Lower leg skin (tissue), 3 donors: ENCODE data around the gene AIF1.

ENCODE experiments used
- POLR2A ChIP-seq, 2 donors: fragments of 450-650 bp; IDR thresholded peaks; one replicate each; pipeline ENCODE4 v1.6.1; 2016 to 2017; ENCODE audit warnings: antibody characterized with exemption in 2 of 2, mild to moderate bottlenecking in 1 of 2, moderate library complexity in 1 of 2
- TF ChIP-seq, protein P1 (sequence below), 3 donors: fragments of 450-650 bp; IDR thresholded peaks; one replicate each; pipeline ENCODE4 v1.5.1; 2016; ENCODE audit warnings: antibody characterized with exemption in 3 of 3, mild to moderate bottlenecking in 3 of 3, moderate library complexity in 2 of 3

DNA sequence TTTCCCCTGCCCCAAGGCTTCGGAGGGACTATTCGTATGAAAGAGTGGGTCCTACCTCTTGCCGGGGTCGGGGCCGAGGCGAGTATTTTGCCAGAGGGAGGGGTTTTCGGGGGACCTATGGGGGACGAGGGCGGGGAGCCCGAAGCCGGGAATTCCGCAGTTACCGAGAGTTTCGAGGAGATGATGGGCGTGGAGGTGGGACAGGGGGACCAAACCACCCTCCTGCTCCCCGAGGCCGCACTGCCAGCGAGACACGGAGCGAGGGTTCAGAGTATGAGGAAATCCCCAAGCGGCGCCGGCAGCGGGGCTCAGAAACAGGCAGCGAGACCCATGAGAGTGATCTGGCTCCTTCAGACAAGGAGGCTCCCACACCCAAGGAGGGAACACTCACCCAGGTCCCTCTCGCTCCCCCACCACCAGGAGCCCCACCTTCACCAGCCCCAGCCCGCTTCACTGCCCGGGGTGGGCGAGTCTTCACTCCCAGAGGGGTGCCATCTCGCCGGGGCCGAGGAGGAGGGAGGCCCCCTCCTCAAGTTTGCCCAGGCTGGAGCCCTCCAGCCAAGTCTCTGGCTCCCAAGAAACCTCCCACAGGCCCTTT is 16.7 kb downstream of the AIF1 start:
- TF ChIP-seq, protein P1, sequence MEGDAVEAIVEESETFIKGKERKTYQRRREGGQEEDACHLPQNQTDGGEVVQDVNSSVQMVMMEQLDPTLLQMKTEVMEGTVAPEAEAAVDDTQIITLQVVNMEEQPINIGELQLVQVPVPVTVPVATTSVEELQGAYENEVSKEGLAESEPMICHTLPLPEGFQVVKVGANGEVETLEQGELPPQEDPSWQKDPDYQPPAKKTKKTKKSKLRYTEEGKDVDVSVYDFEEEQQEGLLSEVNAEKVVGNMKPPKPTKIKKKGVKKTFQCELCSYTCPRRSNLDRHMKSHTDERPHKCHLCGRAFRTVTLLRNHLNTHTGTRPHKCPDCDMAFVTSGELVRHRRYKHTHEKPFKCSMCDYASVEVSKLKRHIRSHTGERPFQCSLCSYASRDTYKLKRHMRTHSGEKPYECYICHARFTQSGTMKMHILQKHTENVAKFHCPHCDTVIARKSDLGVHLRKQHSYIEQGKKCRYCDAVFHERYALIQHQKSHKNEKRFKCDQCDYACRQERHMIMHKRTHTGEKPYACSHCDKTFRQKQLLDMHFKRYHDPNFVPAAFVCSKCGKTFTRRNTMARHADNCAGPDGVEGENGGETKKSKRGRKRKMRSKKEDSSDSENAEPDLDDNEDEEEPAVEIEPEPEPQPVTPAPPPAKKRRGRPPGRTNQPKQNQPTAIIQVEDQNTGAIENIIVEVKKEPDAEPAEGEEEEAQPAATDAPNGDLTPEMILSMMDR (IDR thresholded peaks at IDR 0.05), result no peak
- TF ChIP-seq POLR2A (IDR thresholded peaks at IDR 0.05), result no peak
